ENCODE data around the gene MAP3K12.

GRCh38 chr12:53532021-53532420, 32.8 kb upstream of the MAP3K12 start:
- TF ChIP-seq FOXM1 (IDR thresholded peaks at IDR 0.05; ENCODE audit: borderline replicate concordance) (no peak), SP1 (IDR thresholded peaks at IDR 0.05) (no peak), FOXA1 (IDR thresholded peaks at IDR 0.05) (no peak), BHLHE40 (IDR thresholded peaks at IDR 0.05; ENCODE audit: borderline replicate concordance) (no peak), PKNOX1 (IDR thresholded peaks at IDR 0.05) (no peak), L3MBTL2 (conservative IDR thresholded peaks at IDR 0.05) (no peak), ARNT (IDR thresholded peaks at IDR 0.05) (no peak), ZNF384 (IDR thresholded peaks at IDR 0.05) (no peak), SUZ12 (IDR thresholded peaks at IDR 0.05) (no peak), FOXK2 (IDR thresholded peaks at IDR 0.05) (no peak)
